IgD-negative memory B cell (primary cell): ENCODE data around the gene ST6GALNAC4. TPM values are rescaled to one million over a fixed set of nuclear protein-coding genes. Genes with fewer than 3 reads are reported as not detected.

Experiments
- H3K27ac Mint-ChIP-seq, 3 donors: one replicate each; pipeline ENCODE4 v1.8.0; 2020 to 2022; ENCODE audit warnings: mild to moderate bottlenecking in 3 of 3, mixed read lengths in 3 of 3, moderate library complexity in 1 of 3
- H3K27me3 Mint-ChIP-seq: one replicate; pipeline ENCODE4 v1.8.0; 2021; ENCODE audit warnings: mixed read lengths
- H3K36me3 Mint-ChIP-seq: one replicate; pipeline ENCODE4 v1.8.0; 2020; ENCODE audit warnings: mild to moderate bottlenecking, mixed read lengths
- H3K4me1 Mint-ChIP-seq, 3 donors: one replicate each; pipeline ENCODE4 v1.8.0; 2020 to 2022; ENCODE audit warnings: mixed read lengths in 3 of 3, mild to moderate bottlenecking in 1 of 3
- H3K4me3 Mint-ChIP-seq, 4 donors: one replicate each; pipeline ENCODE4 v1.8.0; 2020 to 2022; ENCODE audit warnings: mild to moderate bottlenecking in 4 of 4, mixed read lengths in 4 of 4, moderate library complexity in 3 of 4
- H3K9me3 Mint-ChIP-seq, 3 donors: one replicate each; pipeline ENCODE4 v1.8.0; 2020 to 2021; ENCODE audit warnings: mixed read lengths in 3 of 3, mild to moderate bottlenecking in 1 of 3
- polyA plus RNA-seq: library from polyadenylated mRNA; unstranded; fragments of 300-500 nt; fragmentation: Illumina TruSeq; gene quantifications from one replicate; pipeline ENCODE4 v1.2.3, GENCODE V29; 2021

ST6GALNAC4 gene
- polyA plus RNA-seq, 1 donor from 2014 or later, result 32.5 TPM

GRCh38 chr9:127954831-127955293 is 38.0 kb upstream of the ST6GALNAC4 start:
- H3K27me3 Mint-ChIP-seq, result no peaks in the 10 kb centered on the region
- peaks cover 34 to 51% (median 35%) of the 10 kb centered on the region in 3 donors for H3K4me1 Mint-ChIP-seq
- H3K36me3 Mint-ChIP-seq, result peaks cover 5% of the 10 kb centered on the region
- peak overlapping the region; percentile 44 to 84 (median 67) for H3K27ac Mint-ChIP-seq
- peak overlapping the region in 1 of 4 donors; percentile 25 for H3K4me3 Mint-ChIP-seq
- H3K9me3 Mint-ChIP-seq, result peaks cover 0 to 3% (median 0%) of the 10 kb centered on the region in 3 donors

GRCh38 chr9:127953768-127954505 is 37.1 kb upstream of the ST6GALNAC4 start:
- H3K4me1 Mint-ChIP-seq, result peaks cover 25 to 42% (median 26%) of the 10 kb centered on the region in 3 donors
- no peaks in the 10 kb centered on the region for H3K36me3 Mint-ChIP-seq
- H3K9me3 Mint-ChIP-seq, result peaks cover 0 to 3% (median 0%) of the 10 kb centered on the region in 3 donors
- peak overlapping the region; percentile 20 to 65 (median 32) for H3K4me3 Mint-ChIP-seq
- peak overlapping the region; percentile 67 to 97 (median 81) for H3K27ac Mint-ChIP-seq
- H3K27me3 Mint-ChIP-seq, result no peaks in the 10 kb centered on the region

DNA sequence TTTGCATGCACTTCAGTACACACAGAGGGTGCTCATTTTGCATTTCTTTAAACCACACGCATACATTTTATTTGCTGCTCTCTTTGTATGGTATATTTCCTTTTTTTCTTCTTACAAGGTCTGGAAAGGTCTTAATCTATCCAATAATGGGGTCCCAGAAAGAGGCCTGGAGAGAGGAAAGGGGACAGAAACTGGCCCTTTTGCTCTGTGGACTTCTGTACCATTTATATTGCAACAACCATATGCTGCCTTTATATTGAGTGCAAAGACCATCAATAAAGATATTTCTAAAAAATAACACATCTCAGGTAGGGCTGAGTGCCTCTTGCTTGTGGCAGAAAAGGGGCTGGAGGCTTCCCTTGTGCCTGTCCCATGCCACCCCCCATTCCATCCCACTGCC is 36.3 kb upstream of the ST6GALNAC4 start:
- Mint-ChIP-seq H3K4me1 (peaks cover 20 to 40% (median 24%) of the 10 kb centered on the region in 3 donors), H3K9me3 (no peaks in the 10 kb centered on the region), H3K36me3 (no peaks in the 10 kb centered on the region), H3K27me3 (no peaks in the 10 kb centered on the region), H3K27ac (peak overlapping the region; percentile 53 to 81 (median 67)), H3K4me3 (peak overlapping the region in 2 of 4 donors; percentile 20 to 23)

- Mint-ChIP-seq H3K4me1 (peaks cover 15 to 28% (median 26%) of the 10 kb centered on the region in 3 donors), H3K27ac (peak overlapping the region in 2 of 3 donors; percentile 74 to 79), H3K36me3 (no peaks in the 10 kb centered on the region), H3K9me3 (no peaks in the 10 kb centered on the region), H3K4me3 (peak overlapping the region in 2 of 4 donors; percentile 37 to 57), H3K27me3 (no peaks in the 10 kb centered on the region)
Observed at GRCh38 chr9:127950513-127951289, 33.9 kb upstream of the ST6GALNAC4 start.

DNA sequence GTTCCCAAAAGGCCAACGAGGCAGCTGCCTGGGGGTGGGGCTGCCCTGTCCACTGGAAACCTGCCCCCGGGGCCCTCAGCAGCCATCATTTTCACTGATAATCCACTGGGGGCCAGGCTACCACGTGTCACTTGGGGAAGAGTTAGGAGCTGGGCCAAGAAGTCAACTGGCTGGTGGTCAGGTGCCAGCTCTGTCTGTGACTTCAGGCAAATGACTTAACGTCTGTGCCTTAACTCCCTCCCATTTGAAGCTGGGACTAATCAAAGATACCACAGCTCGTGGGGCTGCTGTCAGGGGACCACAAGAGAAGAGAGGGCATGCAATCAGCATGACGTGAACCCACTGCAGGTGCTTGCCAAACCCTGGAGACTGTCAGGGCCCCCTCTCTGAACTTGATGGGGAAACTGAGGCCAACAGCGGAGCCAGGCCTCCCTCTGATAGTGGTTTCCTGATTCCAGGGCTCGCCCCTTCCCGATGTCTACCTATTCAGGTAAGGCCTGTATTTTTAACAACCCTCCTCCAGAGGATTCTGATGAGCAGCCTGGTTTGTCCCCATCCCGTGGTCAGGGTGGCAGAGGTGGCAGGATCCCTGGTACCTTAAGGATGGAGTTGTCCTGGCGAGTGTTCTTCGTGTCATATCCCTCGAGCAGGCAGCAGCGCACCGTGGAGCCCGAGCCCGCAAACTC is 33.1 kb upstream of the ST6GALNAC4 start:
- Mint-ChIP-seq H3K27ac (peak overlapping the region in 2 of 3 donors; percentile 79 to 85), H3K27me3 (no peaks in the 10 kb centered on the region), H3K36me3 (no peaks in the 10 kb centered on the region), H3K4me1 (peaks cover 10 to 22% (median 22%) of the 10 kb centered on the region in 3 donors), H3K9me3 (no peaks in the 10 kb centered on the region), H3K4me3 (peak overlapping the region in 1 of 4 donors; percentile 37)

DNA sequence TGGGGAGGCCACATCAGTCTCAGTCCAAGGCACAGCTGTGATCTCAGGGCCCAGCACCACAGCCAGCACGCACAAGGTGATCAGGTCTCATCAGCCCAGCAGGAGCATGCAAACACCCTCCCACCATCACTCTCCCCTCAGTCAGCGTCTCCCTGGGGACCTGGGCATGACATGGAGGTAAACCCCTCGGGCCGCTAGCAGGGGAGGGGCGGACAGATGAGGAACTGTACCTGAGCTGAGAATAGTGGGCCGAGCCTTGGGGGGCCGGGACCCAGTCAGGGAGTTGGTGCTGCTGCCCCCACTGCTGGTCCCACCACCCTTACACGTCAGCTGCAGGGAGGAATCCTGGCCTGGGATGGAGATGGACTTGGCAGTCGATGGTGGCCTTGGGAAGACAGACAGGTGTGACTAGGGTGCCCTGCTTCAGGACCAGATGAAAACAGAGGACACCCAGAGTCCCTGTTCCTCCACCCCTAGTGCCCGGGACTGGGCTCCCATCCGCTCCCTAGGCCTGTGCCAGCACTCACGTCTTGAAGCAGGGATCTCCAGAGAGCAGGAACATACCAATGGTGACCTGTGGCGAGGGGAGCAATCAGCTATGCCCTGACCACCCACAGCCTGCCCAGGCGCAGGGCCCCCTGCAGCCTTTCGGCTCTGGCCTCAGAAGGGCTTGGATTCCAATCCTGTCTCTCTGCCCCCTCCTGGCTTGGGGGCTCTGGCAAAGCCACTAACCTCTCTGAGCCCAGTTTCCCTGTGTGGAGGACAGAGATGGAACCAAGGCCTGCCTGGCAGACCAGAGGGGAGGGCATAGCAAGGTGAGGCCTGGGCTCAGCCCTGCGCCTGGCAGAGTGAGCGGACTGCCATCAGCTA is 31.2 kb upstream of the ST6GALNAC4 start:
- peaks cover 10 to 28% (median 25%) of the 10 kb centered on the region in 3 donors for H3K4me1 Mint-ChIP-seq

DNA sequence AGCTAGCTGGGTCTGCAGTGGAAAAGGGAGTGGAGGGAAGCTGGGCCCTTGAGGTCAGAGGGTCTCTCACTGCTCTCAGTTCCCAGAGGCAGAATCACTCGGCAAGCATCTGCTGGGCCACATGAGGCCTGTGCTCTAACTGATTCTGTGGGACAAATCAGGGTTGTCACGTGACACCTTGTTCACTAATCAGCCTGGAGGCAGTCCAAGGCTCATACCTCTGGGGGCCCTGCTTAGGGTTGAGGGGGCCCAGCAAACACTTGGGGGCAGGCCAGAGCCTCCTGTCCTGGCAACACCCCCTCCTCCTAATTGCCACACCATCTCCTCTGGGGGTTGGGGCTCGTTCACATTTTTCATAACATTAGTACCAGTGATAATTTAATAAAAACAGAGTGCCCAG is 29.9 kb upstream of the ST6GALNAC4 start:
- Mint-ChIP-seq H3K36me3 (peaks cover 2% of the 10 kb centered on the region), H3K27me3 (no peaks in the 10 kb centered on the region), H3K9me3 (no peaks in the 10 kb centered on the region), H3K27ac (peak overlapping the region; percentile 9 to 98 (median 43)), H3K4me3 (peak overlapping the region in 1 of 4 donors; percentile 8), H3K4me1 (peaks cover 8 to 29% (median 25%) of the 10 kb centered on the region in 3 donors)

More for the DNA sequence above, 31.2 kb upstream of the ST6GALNAC4 start:
- H3K36me3 Mint-ChIP-seq, result no peaks in the 10 kb centered on the region
- H3K4me3 Mint-ChIP-seq, result peak overlapping the region in 3 of 4 donors; percentile 20 to 69 (median 55)
- H3K27ac Mint-ChIP-seq, result peak overlapping the region; percentile 82 to 98 (median 91)
- H3K9me3 Mint-ChIP-seq, result no peaks in the 10 kb centered on the region
- no peaks in the 10 kb centered on the region for H3K27me3 Mint-ChIP-seq

- Mint-ChIP-seq H3K4me1 (peaks cover 8 to 29% (median 23%) of the 10 kb centered on the region in 3 donors), H3K4me3 (peak overlapping the region in 1 of 4 donors; percentile 15), H3K27me3 (no peaks in the 10 kb centered on the region), H3K9me3 (no peaks in the 10 kb centered on the region), H3K36me3 (peaks cover 3% of the 10 kb centered on the region), H3K27ac (peak overlapping the region in 2 of 3 donors; percentile 43 to 98)
Observed at GRCh38 chr9:127945942-127946341, 29.1 kb upstream of the ST6GALNAC4 start.

- H3K36me3 Mint-ChIP-seq, result peaks cover 3% of the 10 kb centered on the region
- H3K27ac Mint-ChIP-seq, result peak overlapping the region; percentile 53 to 98 (median 59)
Observed at GRCh38 chr9:127945338-127945737, 28.5 kb upstream of the ST6GALNAC4 start.

GRCh38 chr9:127944586-127945218 is 27.9 kb upstream of the ST6GALNAC4 start:
- Mint-ChIP-seq H3K27me3 (no peaks in the 10 kb centered on the region), H3K27ac (peak overlapping the region; percentile 59 to 93 (median 86)), H3K4me3 (peak overlapping the region in 2 of 4 donors; percentile 33 to 55), H3K9me3 (no peaks in the 10 kb centered on the region), H3K36me3 (peaks cover 3% of the 10 kb centered on the region), H3K4me1 (peaks cover 8 to 25% (median 18%) of the 10 kb centered on the region in 3 donors)

More at GRCh38 chr9:127945338-127945737, 28.5 kb upstream of the ST6GALNAC4 start:
- Mint-ChIP-seq H3K27me3 (no peaks in the 10 kb centered on the region), H3K4me3 (peak overlapping the region in 1 of 4 donors; percentile 55), H3K4me1 (peaks cover 8 to 27% (median 21%) of the 10 kb centered on the region in 3 donors), H3K9me3 (no peaks in the 10 kb centered on the region)

GRCh38 chr9:127943731-127944144 is 26.9 kb upstream of the ST6GALNAC4 start:
- Mint-ChIP-seq H3K4me1 (peaks cover 8 to 25% (median 17%) of the 10 kb centered on the region in 3 donors), H3K27ac (peak overlapping the region; percentile 91 to 93 (median 93)), H3K9me3 (no peaks in the 10 kb centered on the region), H3K36me3 (peaks cover 3% of the 10 kb centered on the region), H3K4me3 (peak overlapping the region in 2 of 4 donors; percentile 31 to 33), H3K27me3 (no peaks in the 10 kb centered on the region)

- Mint-ChIP-seq H3K4me3 (peak overlapping the region in 1 of 4 donors; percentile 33), H3K27me3 (no peaks in the 10 kb centered on the region), H3K27ac (peak overlapping the region; percentile 91 to 93 (median 93)), H3K36me3 (peaks cover 3% of the 10 kb centered on the region), H3K4me1 (peaks cover 8 to 25% (median 19%) of the 10 kb centered on the region in 3 donors), H3K9me3 (no peaks in the 10 kb centered on the region)
Observed at GRCh38 chr9:127943011-127943662, 26.3 kb upstream of the ST6GALNAC4 start.
